Frontal cortex (tissue), 1 donor: ENCODE results near the gene RSPH1. TPM values are rescaled to one million over a fixed set of nuclear protein-coding genes. Genes with fewer than 3 reads are reported as not detected.

Experiments used
- total RNA-seq: library from RNA; depleted of rRNA; stranded (reverse); fragments of >200 nt; gene quantifications from one replicate; pipeline ENCODE4 v1.2.3, GENCODE V29; 2014

Gene RSPH1
- total RNA-seq, 1 donor from 2014 or later: 0.41 TPM

Other genes starting within 250 kb of the RSPH1 start
- gene TFF3, start 180.8 kb downstream of the RSPH1 start, total RNA-seq: not detected
- not detected for gene TFF2, start 145.2 kb downstream of the RSPH1 start, total RNA-seq
- not detected for gene TFF1, start 129.7 kb downstream of the RSPH1 start, total RNA-seq
- gene TMPRSS3, start 100.2 kb downstream of the RSPH1 start, total RNA-seq: not detected
- not detected for gene UBASH3A, start 92.3 kb downstream of the RSPH1 start, total RNA-seq
- gene SLC37A1, start 17.6 kb upstream of the RSPH1 start, total RNA-seq: 32.2 TPM
- 13.0 TPM for gene PDE9A, start 157.4 kb upstream of the RSPH1 start, total RNA-seq